ENCODE data around the gene ZNF677.
A peak's percentile ranks its signal among the peaks of the same experiment; 100 is the strongest.

DNA sequence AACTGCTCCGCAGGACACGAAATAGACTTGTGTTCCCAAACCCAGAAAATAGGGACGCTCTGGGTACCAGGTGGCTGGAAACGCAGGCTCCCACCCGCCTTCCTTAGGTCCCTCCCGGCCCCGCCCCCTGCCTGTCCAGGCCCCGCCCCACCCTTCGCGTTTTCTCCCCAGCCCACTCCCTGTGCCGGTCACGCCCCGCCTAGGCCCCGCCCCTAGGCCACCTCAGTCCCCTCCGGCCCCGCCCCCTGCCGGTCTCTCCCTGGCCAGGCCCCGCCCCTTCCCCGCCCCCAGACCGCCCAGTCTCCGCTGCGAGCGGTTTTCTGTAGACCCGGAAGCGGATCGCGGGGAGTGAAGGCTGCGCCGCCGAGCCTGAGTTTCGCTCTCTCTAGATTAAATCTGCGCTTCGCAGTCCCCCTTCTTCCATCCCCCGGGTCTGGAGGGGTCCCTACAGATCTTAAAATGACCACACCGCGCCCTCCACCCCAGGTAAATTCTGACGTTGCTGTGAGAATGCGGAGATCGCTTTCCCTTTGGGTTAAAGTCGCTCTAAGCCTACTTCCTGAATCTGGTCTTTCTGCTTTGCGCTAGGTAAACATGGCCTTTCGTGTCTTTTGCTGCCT lies 57.8 kb downstream of the ZNF677 start:
- TF ChIP-seq, protein P1, sequence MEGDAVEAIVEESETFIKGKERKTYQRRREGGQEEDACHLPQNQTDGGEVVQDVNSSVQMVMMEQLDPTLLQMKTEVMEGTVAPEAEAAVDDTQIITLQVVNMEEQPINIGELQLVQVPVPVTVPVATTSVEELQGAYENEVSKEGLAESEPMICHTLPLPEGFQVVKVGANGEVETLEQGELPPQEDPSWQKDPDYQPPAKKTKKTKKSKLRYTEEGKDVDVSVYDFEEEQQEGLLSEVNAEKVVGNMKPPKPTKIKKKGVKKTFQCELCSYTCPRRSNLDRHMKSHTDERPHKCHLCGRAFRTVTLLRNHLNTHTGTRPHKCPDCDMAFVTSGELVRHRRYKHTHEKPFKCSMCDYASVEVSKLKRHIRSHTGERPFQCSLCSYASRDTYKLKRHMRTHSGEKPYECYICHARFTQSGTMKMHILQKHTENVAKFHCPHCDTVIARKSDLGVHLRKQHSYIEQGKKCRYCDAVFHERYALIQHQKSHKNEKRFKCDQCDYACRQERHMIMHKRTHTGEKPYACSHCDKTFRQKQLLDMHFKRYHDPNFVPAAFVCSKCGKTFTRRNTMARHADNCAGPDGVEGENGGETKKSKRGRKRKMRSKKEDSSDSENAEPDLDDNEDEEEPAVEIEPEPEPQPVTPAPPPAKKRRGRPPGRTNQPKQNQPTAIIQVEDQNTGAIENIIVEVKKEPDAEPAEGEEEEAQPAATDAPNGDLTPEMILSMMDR (IDR thresholded peaks at IDR 0.05) = no peak
- TF ChIP-seq POLR2A (IDR thresholded peaks at IDR 0.05) = peak in 1 of 2 donors; percentile 75

Data from adrenal gland (tissue), 5 donors.